GM18511 (cell line): ENCODE results near the gene ANKRD65.
A peak's percentile ranks its signal among the peaks of the same experiment; 100 is the strongest.
"Not testable (repeated sequence)": the region's sequence is repeated elsewhere in the genome, so short reads cannot be mapped to it uniquely, and the experiment has no call there.

Experiments
- ATAC-seq: cut with Tn5 transposase; IDR thresholded peaks from one replicate; pipeline ENCODE4 v1.9.1; 2021; ENCODE audit warnings: mild to moderate bottlenecking, moderate library complexity; ENCODE audit not compliant: unreplicated experiment

Gene ANKRD65

GRCh38 chr1:1399187-1399871 lies 21.7 kb downstream of the ANKRD65 start, which contains the start of gene CCNL2:
Gene CCNL2 (minus strand): TSS chr1:1399335. CDS start chr1:1399306, 29 bp downstream.
- ATAC-seq: peak; percentile 95

GRCh38 chr1:1398677-1399186 lies 22.3 kb downstream of the ANKRD65 start:
- peak; percentile 1 for ATAC-seq

GRCh38 chr1:1397839-1398523 lies 23.1 kb downstream of the ANKRD65 start:
- no peak for ATAC-seq

- no peak for ATAC-seq
Observed at GRCh38 chr1:1395166-1395565, 25.9 kb downstream of the ANKRD65 start.

- no peak for ATAC-seq
Observed at GRCh38 chr1:1394116-1394515, 27.0 kb downstream of the ANKRD65 start.

DNA sequence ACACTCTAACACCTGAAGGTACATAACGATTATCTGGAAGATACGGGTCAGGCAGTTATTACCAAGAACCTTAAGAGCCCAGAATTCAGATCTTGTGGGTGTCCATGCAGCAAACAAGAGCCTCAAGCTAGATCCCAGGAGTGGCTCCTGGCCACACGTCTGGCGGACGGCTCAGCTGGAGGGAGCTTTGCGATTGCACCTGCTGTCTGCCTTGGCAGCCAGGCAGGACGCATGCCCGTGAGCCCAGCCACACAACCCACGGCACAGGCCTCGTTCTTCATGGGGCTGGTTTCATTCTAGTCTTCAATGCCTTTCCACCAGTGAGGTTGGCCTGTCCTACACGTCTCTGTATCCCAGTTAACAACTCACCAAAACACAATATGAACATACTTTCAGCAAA lies 27.6 kb downstream of the ANKRD65 start:
- ATAC-seq: no peak

DNA sequence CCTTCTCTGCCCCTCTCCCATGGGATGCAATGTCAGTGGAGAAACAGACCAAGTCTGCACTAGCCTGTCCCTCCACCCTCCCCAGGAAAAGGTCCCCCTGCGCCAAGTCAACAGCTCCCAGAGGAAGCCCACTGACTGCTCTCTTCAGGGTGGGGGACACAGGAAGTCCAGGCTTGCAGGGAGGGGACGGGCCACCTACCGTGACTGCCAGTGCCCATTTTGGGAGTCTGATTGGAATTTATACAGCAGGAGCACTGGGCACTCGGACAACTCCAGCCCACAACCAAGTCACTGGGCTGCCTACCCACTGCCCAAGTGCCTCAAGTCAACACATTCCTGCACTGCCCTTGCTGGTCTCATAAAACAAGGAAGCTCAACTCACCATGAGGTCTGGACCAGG lies 28.1 kb downstream of the ANKRD65 start:
- ATAC-seq: no peak

- ATAC-seq: no peak
Observed at GRCh38 chr1:1391225-1391624, 29.9 kb downstream of the ANKRD65 start.

DNA sequence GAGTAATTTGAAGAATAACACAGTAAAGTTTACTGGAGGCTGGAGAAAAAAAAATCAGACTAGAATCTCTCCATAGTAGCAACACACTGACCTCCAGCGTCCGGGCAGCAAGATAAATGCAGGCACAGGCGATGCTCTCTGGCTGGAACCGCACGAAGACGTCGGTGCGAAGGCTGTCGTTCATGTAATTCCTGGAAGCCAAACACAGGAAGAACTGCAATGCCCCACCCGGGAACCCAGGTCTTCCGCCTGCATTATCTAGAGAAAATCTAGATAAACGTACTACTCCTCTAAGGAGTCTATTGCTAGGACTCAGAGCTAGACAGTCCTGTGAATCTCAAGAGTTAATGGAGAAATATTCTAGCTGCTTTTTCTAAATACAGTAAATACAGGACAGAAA lies 30.4 kb downstream of the ANKRD65 start:
- no peak for ATAC-seq

- ATAC-seq: no peak
Observed at GRCh38 chr1:1388078-1388472, 33.0 kb downstream of the ANKRD65 start.

- ATAC-seq: no peak
Observed at GRCh38 chr1:1387098-1388077, 33.7 kb downstream of the ANKRD65 start.

- ATAC-seq: no peak
Observed at GRCh38 chr1:1385931-1386330, 35.1 kb downstream of the ANKRD65 start.

GRCh38 chr1:1385339-1385738 lies 35.7 kb downstream of the ANKRD65 start:
- ATAC-seq: not testable (repeated sequence)

- ATAC-seq: no peak
Observed at GRCh38 chr1:1381294-1381693, 39.8 kb downstream of the ANKRD65 start.

GRCh38 chr1:1380860-1381259 lies 40.2 kb downstream of the ANKRD65 start:
- ATAC-seq: no peak

DNA sequence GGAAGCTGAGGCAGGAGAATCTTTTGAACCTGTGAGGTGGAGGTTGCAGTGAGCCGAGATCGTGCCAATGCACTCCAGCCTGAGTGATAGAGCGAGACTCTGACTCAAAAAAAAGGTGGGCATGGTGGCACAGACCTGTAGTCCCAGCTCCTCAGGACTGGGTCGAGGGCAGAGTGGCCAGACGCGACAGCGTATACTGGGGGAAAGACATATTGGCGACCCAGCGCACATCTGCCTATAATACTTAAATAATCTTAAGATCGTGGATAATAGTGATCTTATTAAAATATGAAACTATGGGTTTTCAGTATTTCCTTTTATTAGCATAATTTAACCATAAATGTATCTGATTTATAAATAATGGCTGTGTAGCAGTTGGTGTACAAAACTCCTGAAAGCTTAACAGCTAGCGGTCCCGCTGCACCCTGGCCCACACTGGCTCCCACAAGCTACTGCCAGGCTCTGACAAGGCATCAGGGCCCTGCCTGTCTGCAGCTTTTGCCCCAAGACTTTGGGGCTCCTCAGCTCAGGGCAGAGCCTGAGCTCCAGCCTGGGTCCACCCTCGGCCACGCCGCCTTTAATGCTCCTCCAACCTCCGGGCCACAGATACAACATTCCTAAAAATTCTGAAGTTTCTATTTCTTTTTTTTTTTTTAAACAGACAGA lies 43.4 kb downstream of the ANKRD65 start:
- no peak for ATAC-seq

- ATAC-seq: no peak
Observed at GRCh38 chr1:1376551-1377226, 44.4 kb downstream of the ANKRD65 start.

GRCh38 chr1:1374929-1375662 lies 46.0 kb downstream of the ANKRD65 start, which contains the start of gene AURKAIP1:
Gene AURKAIP1 (minus strand): TSS chr1:1375207. CDS start chr1:1374756, 451 bp downstream.
- peak; percentile 86 for ATAC-seq

DNA sequence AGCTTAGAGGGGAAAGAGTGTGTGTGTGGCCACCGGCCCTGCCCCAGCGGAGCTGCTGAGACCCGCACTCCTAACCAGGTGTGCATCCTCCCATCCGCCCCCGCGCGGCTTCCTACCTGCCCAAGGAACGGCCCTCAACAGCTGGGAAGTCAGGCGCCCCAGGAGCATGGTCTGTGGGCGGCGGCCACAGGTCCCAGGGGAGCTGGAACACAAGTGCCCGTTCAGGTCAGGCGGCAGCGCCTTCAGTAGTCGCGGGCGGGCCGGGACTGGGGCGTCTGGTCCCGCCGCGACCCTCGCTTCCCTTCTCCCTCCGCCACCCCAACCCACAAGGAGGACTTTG lies 46.5 kb downstream of the ANKRD65 start:
- peak; percentile 6 for ATAC-seq
